Ectodermal cell (in vitro differentiated cells): ENCODE results near the gene IL6R.

ENCODE experiments used
- H3K27ac ChIP-seq: 2 replicates; pipeline ENCODE4 v1.7.0; 2013; ENCODE audit warnings: mild to moderate bottlenecking, low read depth, low read length; ENCODE audit not compliant: insufficient read depth, poor library complexity, severe bottlenecking
- H3K27me3 ChIP-seq: 2 replicates; pipeline ENCODE4 v1.7.0; 2013; ENCODE audit warnings: mild to moderate bottlenecking, low read length; ENCODE audit not compliant: insufficient read depth, control insufficient read depth, poor library complexity, severe bottlenecking
- H3K36me3 ChIP-seq: one replicate; pipeline ENCODE4 v1.7.0; 2013; ENCODE audit warnings: low read length; ENCODE audit not compliant: control insufficient read depth, insufficient read depth
- H3K4me1 ChIP-seq: one replicate; pipeline ENCODE4 v1.7.0; 2013; ENCODE audit warnings: low read length; ENCODE audit not compliant: control insufficient read depth, insufficient read depth
- H3K4me3 ChIP-seq: 2 replicates; pipeline ENCODE4 v1.7.0; 2013; ENCODE audit warnings: low read depth, low read length, control low read depth; ENCODE audit not compliant: insufficient read depth
- H3K9me3 ChIP-seq: 2 replicates; pipeline ENCODE4 v1.7.0; 2013; ENCODE audit warnings: mild to moderate bottlenecking, low read length, moderate library complexity; ENCODE audit not compliant: control insufficient read depth
- WGBS, 2 experiments: methylation state at CpG; one replicate each; pipeline ENCODE4 v1.1.7; 2013; ENCODE audit warnings: missing lambda C conversion rate in 2 of 2; 5-methylcytosine and 5-hydroxymethylcytosine counted together

IL6R gene

GRCh38 chr1:154423304-154423987, 18.3 kb downstream of the IL6R start:
- WGBS, 2 experiments = 62% methylated on average over 5 of the region's 5 CpGs
- no peak overlapping the region for H3K4me3 ChIP-seq

GRCh38 chr1:154423988-154424326, 18.8 kb downstream of the IL6R start:
- Histone ChIP-seq H3K27me3 (no peaks in the 10 kb centered on the region), H3K4me1 (peaks cover 8% of the 10 kb centered on the region), H3K27ac (no peak overlapping the region), H3K9me3 (no peaks in the 10 kb centered on the region), H3K36me3 (no peaks in the 10 kb centered on the region), H3K4me3 (no peak overlapping the region)
- 81 to 85% methylated on average over 7 of the region's 7 CpGs for WGBS, 2 experiments

More at GRCh38 chr1:154423304-154423987, 18.3 kb downstream of the IL6R start:
- no peaks in the 10 kb centered on the region for H3K36me3 ChIP-seq
- H3K4me1 ChIP-seq = peaks cover 8% of the 10 kb centered on the region
- no peaks in the 10 kb centered on the region for H3K27me3 ChIP-seq
- H3K9me3 ChIP-seq = no peaks in the 10 kb centered on the region
- no peak overlapping the region for H3K27ac ChIP-seq

GRCh38 chr1:154425172-154425571, 20.0 kb downstream of the IL6R start:
- 95 to 98% methylated on average over 6 of the region's 6 CpGs for WGBS, 2 experiments

DNA sequence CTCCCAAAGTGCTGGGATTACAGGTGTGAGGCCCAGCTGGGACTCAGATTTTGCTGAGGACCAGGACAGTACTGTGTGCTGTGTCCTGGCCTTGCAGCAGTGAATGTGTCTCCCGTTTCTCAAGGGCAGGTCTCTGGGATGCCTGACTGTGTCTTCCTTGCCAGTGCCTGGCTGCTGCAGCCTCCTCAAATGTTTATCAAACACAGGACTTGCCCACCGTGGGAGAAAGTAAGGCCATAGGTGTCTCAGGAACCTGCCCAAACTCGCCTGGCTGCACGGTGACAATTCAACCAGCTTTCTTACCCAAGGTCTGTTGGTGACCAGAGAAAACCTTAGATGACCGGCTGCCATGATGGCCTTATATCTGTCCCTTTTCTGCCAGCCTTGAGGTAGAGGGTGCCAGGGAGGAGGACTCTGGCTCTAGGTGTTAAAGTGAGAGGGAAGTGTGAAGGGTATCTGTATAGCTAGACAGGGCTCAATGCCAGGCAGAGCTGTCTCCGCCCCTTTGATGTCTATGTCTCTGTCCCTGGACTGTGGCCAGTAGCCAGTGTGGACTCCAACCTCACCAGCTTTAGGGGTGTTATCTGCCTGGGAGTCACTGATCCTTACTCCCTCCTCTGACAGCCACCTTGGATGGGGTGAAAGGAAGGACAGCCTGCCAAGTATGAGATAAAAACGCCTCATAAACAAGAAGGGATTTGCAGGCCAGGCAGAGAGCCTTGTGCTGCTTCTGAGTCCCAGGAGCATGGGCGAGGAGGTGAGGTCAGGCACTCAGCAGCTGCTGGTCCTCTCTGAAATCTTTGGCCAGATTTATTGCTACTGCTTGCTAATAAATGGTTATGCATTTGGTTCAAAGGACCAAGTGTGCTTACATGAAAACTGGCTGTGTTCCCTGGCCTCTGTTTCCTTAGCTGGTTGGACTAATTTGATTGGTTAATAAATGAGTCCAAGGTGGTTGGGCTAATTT, 22.3 kb downstream of the IL6R start:
- no peaks in the 10 kb centered on the region for H3K9me3 ChIP-seq
- H3K4me1 ChIP-seq = peaks cover 21% of the 10 kb centered on the region
- WGBS, 2 experiments = 90 to 91% methylated on average over 8 of the region's 8 CpGs
- H3K27me3 ChIP-seq = no peaks in the 10 kb centered on the region
- H3K27ac ChIP-seq = no peak overlapping the region
- no peak overlapping the region for H3K4me3 ChIP-seq
- H3K36me3 ChIP-seq = no peaks in the 10 kb centered on the region

More at GRCh38 chr1:154425172-154425571, 20.0 kb downstream of the IL6R start:
- H3K27me3 ChIP-seq = no peaks in the 10 kb centered on the region
- no peaks in the 10 kb centered on the region for H3K9me3 ChIP-seq
- no peak overlapping the region for H3K4me3 ChIP-seq
- no peak overlapping the region for H3K27ac ChIP-seq
- no peaks in the 10 kb centered on the region for H3K36me3 ChIP-seq
- H3K4me1 ChIP-seq = peaks cover 9% of the 10 kb centered on the region

DNA sequence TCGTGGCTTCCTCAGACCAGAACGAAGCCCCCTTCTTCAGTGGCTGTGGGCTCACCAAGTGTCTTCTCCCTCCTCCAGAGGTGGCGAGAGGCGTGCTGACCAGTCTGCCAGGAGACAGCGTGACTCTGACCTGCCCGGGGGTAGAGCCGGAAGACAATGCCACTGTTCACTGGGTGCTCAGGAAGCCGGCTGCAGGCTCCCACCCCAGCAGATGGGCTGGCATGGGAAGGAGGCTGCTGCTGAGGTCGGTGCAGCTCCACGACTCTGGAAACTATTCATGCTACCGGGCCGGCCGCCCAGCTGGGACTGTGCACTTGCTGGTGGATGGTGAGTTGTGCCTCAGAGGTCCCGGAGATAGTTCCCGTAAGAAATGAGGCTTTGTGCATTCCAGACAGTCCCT, 24.0 kb downstream of the IL6R start:
- H3K27ac ChIP-seq = no peak overlapping the region

DNA sequence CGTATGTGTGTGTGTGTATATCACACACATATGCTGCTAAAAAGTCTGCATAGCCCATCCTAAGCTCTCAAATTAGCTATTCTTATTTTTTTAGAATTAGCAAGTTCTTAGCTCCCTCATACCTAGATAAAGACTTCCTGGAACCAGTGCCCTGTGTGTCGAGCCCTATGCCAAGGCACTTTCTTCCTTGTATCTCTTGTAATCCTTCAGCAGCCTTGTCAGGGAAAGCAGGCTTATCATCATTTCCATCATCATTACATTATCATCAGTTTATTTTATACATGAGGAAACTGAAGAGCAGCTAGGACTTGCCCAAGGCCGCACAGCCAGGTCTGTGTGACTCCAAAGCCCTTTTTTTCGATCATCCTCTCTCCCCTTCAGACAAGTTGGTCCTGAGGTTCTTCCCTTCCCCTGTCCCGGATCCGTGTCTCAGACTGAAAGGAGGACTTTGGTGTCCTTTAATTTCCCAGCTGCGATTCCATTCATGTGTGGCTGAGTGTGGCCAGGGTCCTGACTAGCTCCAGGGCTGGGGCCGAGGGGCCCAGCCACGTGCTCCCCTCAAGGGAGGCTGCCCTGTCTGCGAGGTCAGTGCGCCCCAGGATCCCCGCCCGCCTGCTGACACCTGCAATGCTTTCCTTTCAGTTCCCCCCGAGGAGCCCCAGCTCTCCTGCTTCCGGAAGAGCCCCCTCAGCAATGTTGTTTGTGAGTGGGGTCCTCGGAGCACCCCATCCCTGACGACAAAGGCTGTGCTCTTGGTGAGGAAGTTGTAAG, 24.9 kb downstream of the IL6R start:
- Histone ChIP-seq H3K27ac (no peak overlapping the region), H3K4me3 (no peak overlapping the region), H3K36me3 (no peaks in the 10 kb centered on the region), H3K27me3 (no peaks in the 10 kb centered on the region), H3K9me3 (no peaks in the 10 kb centered on the region), H3K4me1 (peaks cover 16% of the 10 kb centered on the region)
- 68 to 72% methylated on average over 16 of the region's 17 CpGs for WGBS, 2 experiments

More for the DNA sequence above, 24.0 kb downstream of the IL6R start:
- WGBS, 2 experiments = 92 to 93% methylated on average over 15 of the region's 15 CpGs
- Histone ChIP-seq H3K4me1 (peaks cover 16% of the 10 kb centered on the region), H3K9me3 (no peaks in the 10 kb centered on the region), H3K4me3 (no peak overlapping the region), H3K27me3 (no peaks in the 10 kb centered on the region), H3K36me3 (no peaks in the 10 kb centered on the region)

DNA sequence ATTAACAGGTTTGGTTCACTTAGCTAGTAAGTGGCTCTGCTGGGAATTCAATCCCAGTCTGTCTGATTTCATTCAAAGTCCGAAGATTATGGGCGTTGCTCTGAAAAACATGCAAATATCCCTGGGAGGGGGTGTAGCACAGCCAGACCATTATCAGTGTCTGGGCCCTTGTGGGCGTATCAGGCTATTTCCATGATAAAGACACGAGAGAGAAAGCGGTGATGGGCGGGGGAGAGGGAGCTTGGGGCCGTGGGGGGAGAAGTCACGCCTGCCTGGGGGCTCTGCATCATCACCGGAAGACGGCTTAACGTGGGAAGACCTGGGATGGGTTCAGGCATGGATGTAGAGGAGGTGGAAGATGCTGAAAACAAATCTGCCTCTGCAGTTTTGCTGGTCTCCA, 25.8 kb downstream of the IL6R start:
- Histone ChIP-seq H3K4me3 (no peak overlapping the region), H3K4me1 (peaks cover 16% of the 10 kb centered on the region), H3K36me3 (no peaks in the 10 kb centered on the region), H3K27ac (no peak overlapping the region), H3K27me3 (no peaks in the 10 kb centered on the region), H3K9me3 (no peaks in the 10 kb centered on the region)
- WGBS, 2 experiments = 16 to 22% methylated on average over 11 of the region's 11 CpGs

- Histone ChIP-seq H3K9me3 (no peaks in the 10 kb centered on the region), H3K4me1 (peaks cover 16% of the 10 kb centered on the region), H3K27ac (no peak overlapping the region), H3K27me3 (no peaks in the 10 kb centered on the region), H3K36me3 (no peaks in the 10 kb centered on the region), H3K4me3 (no peak overlapping the region)
- WGBS, 2 experiments = 93 to 94% methylated on average over 10 of the region's 10 CpGs
These were observed 26.6 kb downstream of the IL6R start for GRCh38 chr1:154431586-154432373.

DNA sequence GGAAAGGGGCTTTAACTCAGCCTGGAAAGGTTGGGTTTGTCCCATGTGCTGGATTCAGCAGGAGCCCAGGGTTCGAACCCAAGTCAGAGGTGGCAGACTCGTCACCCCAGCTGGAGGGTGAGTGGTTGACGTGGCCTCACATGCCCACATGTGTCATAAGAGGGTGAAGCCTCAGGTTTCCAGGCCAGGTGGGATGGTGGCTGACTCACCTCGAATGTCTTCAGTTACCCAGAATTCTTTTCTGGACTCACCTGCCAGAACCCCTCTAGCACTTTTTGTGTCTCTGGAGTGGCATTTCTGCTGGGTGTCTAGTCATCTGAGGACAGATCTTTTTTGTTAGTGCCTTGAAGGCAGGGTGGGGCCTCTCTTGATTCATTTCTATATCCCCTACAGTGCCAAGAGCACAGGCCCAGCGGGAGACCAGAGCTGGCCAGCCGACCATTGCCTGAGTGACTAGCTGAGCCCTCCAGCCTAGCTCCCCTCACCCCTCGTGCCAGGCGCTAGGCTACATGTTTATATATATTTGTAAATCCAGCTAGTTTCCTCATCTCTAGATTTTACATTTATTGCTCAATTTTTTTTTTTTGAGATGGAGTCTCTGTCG, 28.1 kb downstream of the IL6R start:
- peaks cover 16% of the 10 kb centered on the region for H3K4me1 ChIP-seq
- H3K9me3 ChIP-seq = no peaks in the 10 kb centered on the region
- no peak overlapping the region for H3K27ac ChIP-seq
- 89% methylated on average over 7 to 9 of the region's 9 CpGs for WGBS, 2 experiments
- H3K27me3 ChIP-seq = no peaks in the 10 kb centered on the region
- no peak overlapping the region for H3K4me3 ChIP-seq
- H3K36me3 ChIP-seq = no peaks in the 10 kb centered on the region
